ENCODE results near the gene DTD1. TPM values are rescaled to one million over a fixed set of nuclear protein-coding genes. Genes with fewer than 3 reads are reported as not detected.

DTD1 gene
- total RNA-seq (ENCODE audit: low replicate concordance): 38.6 and 100 TPM in 2 replicates

DNA sequence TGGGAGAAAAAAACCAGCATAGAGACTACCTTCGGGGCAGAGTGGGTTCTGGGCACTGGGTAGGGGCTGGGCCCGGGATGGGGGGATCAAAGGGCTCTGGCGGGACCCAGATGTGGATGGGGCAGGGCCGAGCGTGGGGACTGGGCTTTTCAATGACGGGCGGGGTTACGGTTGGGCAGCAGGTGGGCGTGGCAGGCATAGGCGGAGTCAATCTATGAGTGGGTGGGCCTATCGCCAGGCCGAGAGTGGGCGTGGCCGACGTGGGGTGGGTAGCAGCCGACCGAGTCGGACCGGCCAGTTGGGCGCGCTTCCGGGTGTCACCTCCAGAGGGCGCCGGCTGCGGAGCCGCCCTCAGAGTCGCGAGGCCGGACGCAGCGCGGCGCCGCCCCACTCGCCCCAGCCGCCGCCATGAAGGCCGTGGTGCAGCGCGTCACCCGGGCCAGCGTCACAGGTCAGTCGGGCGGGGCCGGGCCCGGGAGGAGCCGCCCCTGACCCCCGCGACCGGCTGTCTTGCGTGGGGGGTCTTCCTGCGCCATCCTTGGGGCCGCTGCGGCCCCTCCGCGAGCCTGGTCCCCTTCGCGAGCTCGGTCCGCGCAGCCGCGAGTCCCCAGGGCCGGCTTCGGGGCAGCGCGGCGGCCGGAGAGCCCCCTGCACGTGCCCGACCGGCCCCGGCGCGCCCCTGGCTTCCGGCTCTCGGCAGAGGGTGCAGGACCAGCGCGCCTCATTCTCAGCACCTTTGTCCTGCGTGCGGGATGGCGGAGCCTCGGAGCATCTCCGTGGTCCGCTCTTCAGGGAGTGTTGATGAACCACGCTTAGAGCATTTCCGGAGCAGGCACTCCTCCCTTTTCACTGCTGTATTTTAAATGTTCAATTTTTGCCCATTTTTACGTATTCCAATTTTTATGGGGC lies at the start of gene DTD1:
TSS of gene DTD1 (plus strand) at position 390 of the 909 bp plus-strand sequence. CDS start at position 409, 19 bp downstream.

GRCh38 chr20:18566892-18567738 lies 20.7 kb upstream of the DTD1 start, which contains the start of gene SMIM26:
TSS of gene SMIM26 (plus strand) at chr20:18567432. CDS start at chr20:18567479, 47 bp downstream.

GRCh38 chr20:18813483-18813882 lies 225.6 kb downstream of the DTD1 start, which contains the start of gene SCP2D1:
TSS of gene SCP2D1 (plus strand) at chr20:18813783. CDS start at chr20:18813816, 33 bp downstream.

Other genes with a start within 250 kb of the DTD1 start
- gene DZANK1, start 121.0 kb upstream of the DTD1 start, total RNA-seq (ENCODE audit: low replicate concordance): 0.75 and 1.2 TPM in 2 replicates
- gene POLR3F, start 120.7 kb upstream of the DTD1 start, total RNA-seq (ENCODE audit: low replicate concordance): 11.1 and 11.8 TPM in 2 replicates
- gene RBBP9, start 90.8 kb upstream of the DTD1 start, total RNA-seq (ENCODE audit: low replicate concordance): 9.5 and 24.1 TPM in 2 replicates
- 44.3 and 56.2 TPM in 2 replicates for gene SEC23B, start 80.1 kb upstream of the DTD1 start, total RNA-seq (ENCODE audit: low replicate concordance)
- gene SMIM26, start 20.6 kb upstream of the DTD1 start, total RNA-seq (ENCODE audit: low replicate concordance): 89.1 and 194 TPM in 2 replicates
- not detected in 2 replicates for gene SCP2D1, start 225.7 kb downstream of the DTD1 start, total RNA-seq (ENCODE audit: low replicate concordance)

Measured in smooth muscle cell of the coronary artery (primary cell).